ENCODE results near the gene SLIT3.

Gene SLIT3

DNA sequence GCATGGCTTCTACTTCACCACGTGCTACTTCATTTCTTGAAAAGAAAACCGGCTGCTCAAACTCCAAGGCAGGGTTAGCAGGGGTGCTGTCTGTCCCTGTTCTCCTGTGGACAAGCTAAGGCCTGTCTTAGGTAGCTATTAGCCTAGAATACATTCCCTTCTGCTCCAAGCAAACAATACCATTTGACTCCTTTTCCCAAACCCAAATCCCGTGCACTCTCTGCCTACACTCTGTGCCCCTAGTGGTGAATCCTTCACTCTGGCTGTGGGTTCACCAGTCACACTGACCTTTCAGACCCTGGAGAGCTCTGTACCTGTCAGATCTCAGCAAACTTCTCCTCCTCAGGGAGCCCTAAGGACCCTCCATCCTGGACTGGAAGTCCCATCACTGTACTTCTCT lies 211.6 kb downstream of the SLIT3 start:
- DNase-seq (ENCODE audit: extremely low read depth in 1 of 2, low read depth in 1 of 2), result no peak

DNA sequence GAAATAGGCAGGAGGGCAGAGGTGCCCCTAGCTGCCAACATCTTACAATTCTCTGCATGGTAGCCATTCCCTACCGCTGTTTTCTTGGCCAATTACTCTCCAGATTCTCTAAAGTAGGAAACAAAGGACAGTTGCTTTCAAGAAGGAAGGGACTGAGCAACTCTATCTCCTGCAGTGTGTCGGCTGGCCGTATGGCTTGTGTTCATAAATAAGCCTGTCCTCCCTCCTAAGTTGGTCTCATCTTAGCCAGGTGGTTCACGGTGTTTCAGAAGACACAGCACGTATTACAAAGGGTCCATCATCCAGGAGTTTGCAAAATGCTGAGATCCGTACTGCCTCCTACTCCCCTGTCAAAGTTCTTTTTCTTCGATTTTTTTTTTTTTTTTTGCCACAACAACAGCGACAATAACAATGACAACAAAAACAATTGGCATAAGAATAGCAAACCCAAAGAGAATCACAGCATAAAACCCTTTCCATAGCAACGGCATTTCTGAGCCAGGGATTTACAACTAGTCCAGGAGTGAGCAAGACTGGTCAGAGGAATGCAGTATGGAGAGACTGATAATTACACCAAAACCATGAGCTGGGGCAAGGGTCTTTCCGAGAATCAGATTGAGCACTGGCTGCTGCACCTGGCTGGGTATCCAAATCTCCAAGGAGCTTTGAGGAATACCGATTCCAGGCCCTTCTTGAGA lies 212.8 kb downstream of the SLIT3 start:
- DNase-seq (ENCODE audit: extremely low read depth in 1 of 2, low read depth in 1 of 2), result no peak

- no peak for DNase-seq (ENCODE audit: extremely low read depth in 1 of 2, low read depth in 1 of 2)
These were observed 215.3 kb downstream of the SLIT3 start for GRCh38 chr5:169085636-169086035.

DNA sequence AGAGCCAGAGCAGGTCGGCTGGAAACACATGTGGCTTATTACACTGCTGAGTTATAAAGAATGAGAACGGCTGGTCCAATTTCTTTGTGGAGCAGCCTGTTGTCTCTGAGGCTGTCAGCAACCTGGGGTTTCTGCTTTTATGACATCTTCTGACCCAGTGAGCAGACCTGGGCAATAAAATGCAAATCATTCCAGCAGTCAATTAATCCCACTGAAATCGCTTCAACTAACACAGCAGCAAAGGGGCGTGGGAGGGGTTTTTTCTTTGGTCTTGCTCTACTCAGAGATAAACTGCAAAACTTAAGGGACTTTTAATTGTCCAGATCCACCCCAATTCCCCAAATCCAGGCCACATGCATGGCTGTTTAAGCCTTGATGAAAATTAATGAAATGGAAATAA lies 215.7 kb downstream of the SLIT3 start:
- no peak for DNase-seq (ENCODE audit: extremely low read depth in 1 of 2, low read depth in 1 of 2)

GRCh38 chr5:169084775-169085174 lies 216.2 kb downstream of the SLIT3 start:
- no peak for DNase-seq (ENCODE audit: extremely low read depth in 1 of 2, low read depth in 1 of 2)

- DNase-seq (ENCODE audit: extremely low read depth in 1 of 2, low read depth in 1 of 2), result no peak
These were observed 217.4 kb downstream of the SLIT3 start for GRCh38 chr5:169083394-169084018.

DNA sequence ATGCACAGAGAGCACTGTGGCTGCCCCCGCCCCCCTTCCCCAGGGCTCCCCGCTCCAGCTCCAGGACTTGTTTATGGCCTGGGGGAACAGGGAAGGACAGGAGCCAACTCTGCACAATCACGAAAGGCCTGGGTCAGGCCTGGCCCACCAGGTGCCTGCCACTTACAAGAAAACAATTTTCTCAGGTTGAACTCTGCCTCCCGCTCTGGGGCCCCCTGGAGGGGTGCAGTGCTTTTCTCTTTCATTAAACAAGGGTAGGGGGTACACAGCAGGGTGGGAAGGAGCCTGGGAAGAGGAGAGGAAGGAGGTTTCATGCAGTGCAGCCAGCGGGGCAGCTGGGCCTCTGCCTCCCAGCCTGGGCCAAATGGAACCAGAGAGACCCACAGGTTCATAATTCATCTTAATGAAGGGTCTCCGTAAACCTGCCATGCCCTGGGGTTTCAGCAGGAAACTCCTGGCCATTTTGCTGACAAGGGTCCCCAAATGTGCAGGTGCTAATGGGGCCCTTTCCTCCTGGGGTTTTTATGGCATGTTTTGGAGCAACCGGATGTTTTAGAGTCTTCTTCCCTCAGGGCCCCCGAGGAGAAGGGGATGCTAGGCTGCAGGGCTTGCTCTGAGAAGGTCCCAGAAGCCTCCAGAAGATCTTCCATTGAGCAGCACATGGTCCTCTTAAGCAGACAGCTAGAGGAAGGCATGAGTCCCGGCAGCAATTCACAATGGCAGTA lies 219.8 kb downstream of the SLIT3 start:
- DNase-seq (ENCODE audit: extremely low read depth in 1 of 2, low read depth in 1 of 2), result no peak

- DNase-seq (ENCODE audit: extremely low read depth in 1 of 2, low read depth in 1 of 2), result no peak
These were observed 220.5 kb downstream of the SLIT3 start for GRCh38 chr5:169080448-169080911.

DNA sequence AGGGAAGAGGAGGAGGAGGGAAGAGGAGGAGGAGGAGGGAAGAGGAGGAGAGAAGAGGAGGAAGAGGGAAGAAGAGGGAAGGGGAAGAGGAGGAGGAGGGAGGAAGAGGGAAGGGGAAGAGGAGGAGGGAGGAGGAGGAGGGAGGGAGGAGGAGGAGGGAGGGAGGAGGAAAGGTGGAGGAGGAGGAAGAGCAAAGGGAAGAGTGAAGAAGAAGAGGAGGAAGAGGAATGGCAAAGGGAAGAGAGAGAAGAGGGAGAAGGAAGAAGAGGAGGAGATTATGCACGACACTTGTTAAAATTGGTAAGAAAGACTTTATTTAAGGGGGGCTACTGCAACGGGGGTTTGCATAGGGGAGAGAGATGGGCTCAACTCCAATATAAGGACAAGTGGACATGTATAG lies 221.2 kb downstream of the SLIT3 start:
- no peak for DNase-seq (ENCODE audit: extremely low read depth in 1 of 2, low read depth in 1 of 2)

DNA sequence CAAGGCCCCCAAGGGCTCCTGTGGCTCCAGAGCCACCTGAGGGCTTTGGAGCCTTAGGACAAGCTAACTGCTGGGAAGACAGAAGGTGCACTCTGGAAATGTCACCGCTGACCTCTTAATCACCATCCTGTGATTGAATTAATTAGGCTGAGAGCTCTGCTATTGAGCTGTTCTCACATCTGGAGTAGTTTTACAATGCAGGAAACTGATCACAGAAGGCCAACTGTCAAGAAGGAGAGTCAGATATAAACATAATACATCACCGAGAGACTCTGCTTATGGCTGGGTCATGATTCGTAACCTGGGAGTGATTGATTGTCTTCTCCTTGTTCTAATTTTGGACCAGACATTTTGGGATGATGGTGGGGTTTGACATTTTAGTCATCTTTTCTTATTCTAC lies 226.1 kb downstream of the SLIT3 start:
- DNase-seq (ENCODE audit: extremely low read depth in 1 of 2, low read depth in 1 of 2), result no peak

DNA sequence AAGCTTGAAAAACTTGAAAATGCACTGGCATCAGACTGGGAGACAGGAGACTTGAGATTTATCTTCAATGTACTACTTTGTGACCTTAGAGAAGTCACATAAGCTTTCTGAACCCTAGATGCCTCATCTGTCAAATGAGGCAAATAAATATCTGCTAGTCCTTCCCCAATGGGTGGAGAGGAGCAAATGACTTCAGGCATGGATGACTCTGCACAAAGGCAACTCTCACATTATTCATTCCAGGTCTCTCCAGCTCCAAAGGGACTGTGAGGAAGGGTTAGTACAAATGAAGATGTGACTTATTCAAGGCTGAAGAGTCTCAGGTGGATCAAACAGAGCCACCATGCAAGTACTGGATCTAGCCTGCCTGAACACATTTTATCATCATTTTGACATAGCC lies 228.7 kb downstream of the SLIT3 start:
- no peak for DNase-seq (ENCODE audit: extremely low read depth in 1 of 2, low read depth in 1 of 2)

- no peak for DNase-seq (ENCODE audit: extremely low read depth in 1 of 2, low read depth in 1 of 2)
These were observed 230.5 kb downstream of the SLIT3 start for GRCh38 chr5:169070413-169070812.

GRCh38 chr5:169067751-169068173 lies 233.2 kb downstream of the SLIT3 start:
- no peak for DNase-seq (ENCODE audit: extremely low read depth in 1 of 2, low read depth in 1 of 2)

DNA sequence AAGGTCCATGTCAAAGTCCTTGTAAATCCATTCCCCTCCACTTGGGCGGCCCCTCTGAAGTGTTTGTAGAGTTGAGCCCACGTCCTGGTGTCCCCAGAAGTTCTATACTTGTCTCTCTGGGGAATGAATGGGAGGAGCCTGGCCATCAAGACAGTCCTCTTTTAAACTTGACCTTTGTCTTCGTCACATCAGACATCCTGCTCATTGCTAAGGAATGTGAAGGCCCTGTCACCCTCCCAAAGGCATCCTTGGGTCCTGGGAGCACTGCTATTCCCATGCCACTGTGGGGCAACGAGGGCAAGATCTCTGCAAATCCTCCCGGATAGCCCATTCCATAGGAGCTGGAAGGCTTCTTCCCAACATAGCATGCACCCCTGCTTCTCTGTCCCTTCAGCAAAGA lies 235.5 kb downstream of the SLIT3 start:
- DNase-seq (ENCODE audit: extremely low read depth in 1 of 2, low read depth in 1 of 2), result no peak

GRCh38 chr5:169064093-169064492 lies 236.8 kb downstream of the SLIT3 start:
- DNase-seq (ENCODE audit: extremely low read depth in 1 of 2, low read depth in 1 of 2), result no peak

DNA sequence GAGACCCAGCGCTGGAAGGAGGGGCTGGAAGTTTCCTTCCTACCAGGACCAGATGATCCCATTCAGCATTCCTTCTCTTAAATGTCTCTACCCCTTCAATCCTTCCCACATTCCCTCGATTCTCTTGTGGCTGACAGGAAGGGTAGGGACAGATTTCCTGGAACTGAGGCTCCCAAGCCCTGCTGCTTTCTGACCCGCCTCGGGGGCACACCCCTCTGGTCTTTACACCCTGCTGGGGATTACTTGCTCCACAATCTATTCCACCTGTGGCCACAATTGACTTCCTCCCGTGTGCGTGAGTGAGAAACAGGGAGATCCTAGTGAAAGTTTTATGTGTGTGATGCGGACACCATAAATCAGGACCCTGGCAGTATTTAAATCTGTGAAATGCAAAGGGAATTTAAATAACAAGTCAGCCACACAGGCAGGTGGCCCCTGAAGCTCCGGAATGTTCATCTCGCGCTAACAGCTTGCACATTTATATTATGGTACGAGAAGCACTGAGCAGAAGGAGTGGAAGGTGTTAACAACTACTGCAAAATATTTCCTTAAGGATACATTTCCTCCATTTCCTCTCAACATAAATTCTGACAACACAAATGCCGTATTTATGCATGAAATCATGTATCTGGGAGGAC lies 237.5 kb downstream of the SLIT3 start:
- DNase-seq (ENCODE audit: extremely low read depth in 1 of 2, low read depth in 1 of 2), result no peak

- no peak for DNase-seq (ENCODE audit: extremely low read depth in 1 of 2, low read depth in 1 of 2)
These were observed 238.2 kb downstream of the SLIT3 start for GRCh38 chr5:169062690-169063089.

- DNase-seq (ENCODE audit: extremely low read depth in 1 of 2, low read depth in 1 of 2), result no peak
These were observed 246.4 kb downstream of the SLIT3 start for GRCh38 chr5:169054506-169054905.

- no peak for DNase-seq (ENCODE audit: extremely low read depth in 1 of 2, low read depth in 1 of 2)
These were observed 248.7 kb downstream of the SLIT3 start for GRCh38 chr5:169052207-169052606.

- DNase-seq (ENCODE audit: extremely low read depth in 1 of 2, low read depth in 1 of 2), result no peak
These were observed 249.6 kb downstream of the SLIT3 start for GRCh38 chr5:169051351-169051750.

- DNase-seq (ENCODE audit: extremely low read depth in 1 of 2, low read depth in 1 of 2), result no peak
These were observed 250.3 kb downstream of the SLIT3 start for GRCh38 chr5:169050636-169051035.
